ENCODE measurements around the gene CUEDC2.

DNA sequence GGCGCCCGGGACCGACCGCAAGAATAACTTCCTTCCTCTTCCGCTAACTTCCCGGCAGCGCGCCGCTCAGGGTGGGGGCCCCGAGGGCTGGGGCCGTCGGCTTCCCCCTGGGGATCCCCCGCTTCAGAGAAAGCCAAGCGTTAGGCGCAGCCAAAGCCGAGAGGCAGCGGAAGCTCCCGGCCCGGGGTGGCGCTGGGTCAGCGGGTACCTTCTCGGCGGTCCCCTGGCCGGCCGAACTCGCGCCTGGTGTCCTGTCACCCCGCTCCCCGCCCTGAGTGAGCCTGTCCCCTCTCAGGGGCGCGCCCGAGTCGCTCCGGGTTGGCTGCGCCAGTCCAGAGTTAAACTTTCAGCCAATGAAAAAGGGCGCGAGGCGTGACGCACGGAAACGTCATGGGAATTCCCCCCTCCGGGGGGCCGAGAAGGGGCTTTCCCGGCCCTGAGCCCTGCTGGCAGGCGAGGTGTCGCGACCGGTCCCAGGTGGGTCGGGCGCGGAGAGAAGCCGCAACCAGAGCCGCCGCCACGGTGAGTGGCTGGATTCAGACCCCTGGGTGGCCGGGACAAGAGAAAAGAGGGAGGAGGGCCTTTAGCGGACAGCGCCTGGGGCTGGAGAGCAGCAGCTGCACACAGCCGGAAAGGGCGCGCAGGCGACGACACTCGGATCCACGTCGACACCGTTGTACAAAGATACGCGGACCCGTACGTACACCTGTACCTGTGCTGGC is 38.1 kb downstream of the CUEDC2 start:
- TF ChIP-seq CTCF (IDR thresholded peaks at IDR 0.05) (peak in 4 of 5 experiments; percentile 4 to 99 (median 98)), POLR2A (IDR thresholded peaks at IDR 0.05) (peak; percentile 85)

Measured in transverse colon (tissue), 3 donors.